PC-9 (cell line): ENCODE results near the gene NLRP8. TPM values are rescaled to one million over a fixed set of nuclear protein-coding genes. Genes with fewer than 3 reads are reported as not detected.

Experiments
- BruUV-seq: library from RNA; stranded (reverse); fragments of 400-500 nt; replicated peaks from 2 replicates; lab custom pipeline; 2021; lab: Mats Ljungman, UMichigan
- CTCF ChIA-PET: fragments of 300-600 bp; sonication (Branson Sonifier 250); formaldehyde crosslinking; loops from one replicate; lab custom pipeline; 2022; ENCODE audit warnings: antibody characterized with exemption; lab: Charles Lee
- POLR2A ChIA-PET: fragments of 300-600 bp; sonication (Branson Sonifier 250); formaldehyde crosslinking; loops from one replicate; lab custom pipeline; 2022; ENCODE audit warnings: antibody characterized with exemption; ENCODE audit not compliant: unreplicated experiment; lab: Charles Lee
- DNase-seq, 2 experiments: peaks; one replicate each; pipeline versions ENCODE4 v3.0.0 to v3.0.0-alpha.2; 2015 to 2022; ENCODE audit warnings: mixed read lengths in 1 of 2
- H2AFZ ChIP-seq: fragments of 200-600 bp; sonication (generic); 2 replicates; pipeline ENCODE4 v1.8.1; 2017; ENCODE audit warnings: antibody characterized with exemption
- H3F3A ChIP-seq: fragments of 200-600 bp; sonication (generic); 2 replicates; pipeline ENCODE4 v1.8.1; 2017; ENCODE audit warnings: antibody characterized with exemption, mild to moderate bottlenecking, low read depth; ENCODE audit not compliant: insufficient read depth
- H3K27ac ChIP-seq: fragments of 200-600 bp; sonication (generic); 2 replicates; pipeline ENCODE4 v1.6.1; 2016; ENCODE audit warnings: mixed run types
- H3K27me3 ChIP-seq: fragments of 200-600 bp; sonication (generic); 2 replicates; pipeline ENCODE4 v1.6.1; 2016; ENCODE audit warnings: low read depth, mixed run types; ENCODE audit not compliant: insufficient read depth
- H3K36me3 ChIP-seq: fragments of 200-600 bp; sonication (generic); 2 replicates; pipeline ENCODE4 v1.6.1; 2016; ENCODE audit warnings: low read depth, mixed run types
- H3K4me1 ChIP-seq: fragments of 200-600 bp; sonication (generic); replicated peaks from 2 replicates; pipeline ENCODE4 v1.6.1; 2016; ENCODE audit warnings: mixed run types; ENCODE audit not compliant: insufficient read depth
- H3K4me2 ChIP-seq: fragments of 200-600 bp; sonication (generic); 2 replicates; pipeline ENCODE4 v1.6.1; 2017; ENCODE audit warnings: mixed run types
- H3K4me3 ChIP-seq: fragments of 200-600 bp; sonication (generic); 2 replicates; pipeline ENCODE4 v1.6.1; 2016; ENCODE audit warnings: mixed run types
- H3K79me2 ChIP-seq: fragments of 200-600 bp; sonication (generic); 2 replicates; pipeline ENCODE4 v1.6.1; 2017; ENCODE audit warnings: low read depth, mixed run types
- H3K9me2 ChIP-seq: fragments of 200-600 bp; sonication (generic); 2 replicates; pipeline ENCODE4 v1.8.1; 2017; ENCODE audit warnings: mild to moderate bottlenecking; ENCODE audit not compliant: insufficient read depth
- H3K9me3 ChIP-seq: fragments of 200-600 bp; sonication (generic); 2 replicates; pipeline ENCODE4 v1.8.1; 2016; ENCODE audit warnings: low read depth; ENCODE audit not compliant: insufficient read depth
- H4K20me1 ChIP-seq: fragments of 200-600 bp; sonication (generic); 2 replicates; pipeline ENCODE4 v1.8.1; 2017; ENCODE audit not compliant: insufficient read depth
- EZH2 ChIP-seq: fragments of 200-600 bp; sonication (generic); IDR thresholded peaks from 2 replicates; pipeline ENCODE4 v1.8.0; 2017; ENCODE audit warnings: antibody characterized with exemption, low read depth
- intact Hi-C: fragments of 100-400 bp; cut with micrococcal nuclease; formaldehyde crosslinking; loops from one replicate; pipeline ENCODE4 v1.10.0; 2022; ENCODE audit not compliant: unreplicated experiment
- total RNA-seq: library from RNA; stranded (reverse); gene quantifications from 2 replicates; pipeline ENCODE4 v1.2.3, GENCODE V29; 2021
- TF ChIP-seq, protein P1 (sequence below): fragments of 200-600 bp; sonication (generic); conservative IDR thresholded peaks from 2 replicates; pipeline ENCODE4 v1.6.1; 2017; ENCODE audit warnings: mixed run types, antibody characterized with exemption, mild to moderate bottlenecking, moderate library complexity

The NLRP8 gene
- total RNA-seq, 1 experiment from 2014 or later: not detected

DNA sequence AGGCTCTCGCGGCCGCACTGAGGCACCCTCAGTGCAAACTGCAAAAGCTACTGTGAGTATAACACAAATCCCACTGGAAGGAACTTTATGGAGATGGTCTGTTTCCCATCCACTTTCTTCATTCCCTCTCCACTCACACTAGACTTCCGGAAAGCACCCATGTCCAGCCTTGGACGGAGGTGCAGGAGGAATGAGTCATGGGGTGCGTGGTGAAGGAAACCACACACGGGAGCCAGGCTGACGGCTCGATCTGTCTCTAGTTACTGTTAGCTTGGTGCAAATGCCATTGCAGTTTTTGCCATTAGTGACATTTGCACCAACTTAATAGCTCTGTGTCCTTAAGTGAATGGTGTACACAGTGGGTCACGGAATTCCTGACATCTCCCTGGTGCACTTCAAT is 14.6 kb downstream of the NLRP8 start:
- TF ChIP-seq EZH2: no peak
- TF ChIP-seq, protein P1, sequence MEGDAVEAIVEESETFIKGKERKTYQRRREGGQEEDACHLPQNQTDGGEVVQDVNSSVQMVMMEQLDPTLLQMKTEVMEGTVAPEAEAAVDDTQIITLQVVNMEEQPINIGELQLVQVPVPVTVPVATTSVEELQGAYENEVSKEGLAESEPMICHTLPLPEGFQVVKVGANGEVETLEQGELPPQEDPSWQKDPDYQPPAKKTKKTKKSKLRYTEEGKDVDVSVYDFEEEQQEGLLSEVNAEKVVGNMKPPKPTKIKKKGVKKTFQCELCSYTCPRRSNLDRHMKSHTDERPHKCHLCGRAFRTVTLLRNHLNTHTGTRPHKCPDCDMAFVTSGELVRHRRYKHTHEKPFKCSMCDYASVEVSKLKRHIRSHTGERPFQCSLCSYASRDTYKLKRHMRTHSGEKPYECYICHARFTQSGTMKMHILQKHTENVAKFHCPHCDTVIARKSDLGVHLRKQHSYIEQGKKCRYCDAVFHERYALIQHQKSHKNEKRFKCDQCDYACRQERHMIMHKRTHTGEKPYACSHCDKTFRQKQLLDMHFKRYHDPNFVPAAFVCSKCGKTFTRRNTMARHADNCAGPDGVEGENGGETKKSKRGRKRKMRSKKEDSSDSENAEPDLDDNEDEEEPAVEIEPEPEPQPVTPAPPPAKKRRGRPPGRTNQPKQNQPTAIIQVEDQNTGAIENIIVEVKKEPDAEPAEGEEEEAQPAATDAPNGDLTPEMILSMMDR: no peak
- no peaks in the 10 kb centered on the region for H3K9me2 ChIP-seq
- H3F3A ChIP-seq: no peaks in the 10 kb centered on the region
- H4K20me1 ChIP-seq: no peaks in the 10 kb centered on the region
- no peak overlapping the region for H3K4me2 ChIP-seq
- peaks cover 72% of the 10 kb centered on the region for H3K27me3 ChIP-seq
- no peaks in the 10 kb centered on the region for H3K36me3 ChIP-seq
- BruUV-seq: no TSS peak
- no peak overlapping the region for H3K27ac ChIP-seq
- H2AFZ ChIP-seq: no peak overlapping the region
- no peaks in the 10 kb centered on the region; the same call in 1 of the 2 replicates for H3K9me3 ChIP-seq
- intact Hi-C loops: no loop called here
- DNase-seq: no peak
- CTCF ChIA-PET: no interaction called here
- POLR2A ChIA-PET: no interaction called here
- H3K79me2 ChIP-seq: no peaks in the 10 kb centered on the region
- H3K4me1 ChIP-seq: no peaks in the 10 kb centered on the region; the same call in 1 of the 2 replicates
- no peak overlapping the region for H3K4me3 ChIP-seq

DNA sequence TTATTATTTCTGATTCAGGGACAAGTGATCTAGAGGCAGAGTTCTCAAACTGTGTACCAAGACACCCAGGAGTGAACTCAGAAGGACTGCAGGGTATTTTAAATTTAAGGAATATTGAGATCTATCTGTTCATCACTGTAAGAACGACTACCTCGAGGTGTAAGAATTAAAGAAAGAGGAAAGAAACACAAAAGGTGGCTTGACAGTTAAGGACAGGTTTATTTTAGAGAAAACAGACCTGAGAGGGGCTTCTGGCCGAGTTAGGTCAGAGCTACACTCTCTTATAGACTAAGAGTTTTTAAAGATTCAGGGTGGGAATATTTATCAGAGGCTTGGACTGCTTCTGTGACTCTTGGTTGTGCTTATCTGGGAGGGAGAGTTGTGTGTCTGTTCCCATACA is 26.4 kb downstream of the NLRP8 start:
- CTCF ChIA-PET: no interaction called here
- Histone ChIP-seq H3F3A (no peaks in the 10 kb centered on the region), H3K9me2 (no peaks in the 10 kb centered on the region), H2AFZ (no peak overlapping the region), H3K36me3 (no peaks in the 10 kb centered on the region), H3K4me2 (no peak overlapping the region), H3K4me1 (no peaks in the 10 kb centered on the region), H3K9me3 (no peaks in the 10 kb centered on the region), H3K79me2 (no peaks in the 10 kb centered on the region), H4K20me1 (no peaks in the 10 kb centered on the region), H3K27me3 (peaks cover 67% of the 10 kb centered on the region), H3K27ac (no peak overlapping the region), H3K4me3 (no peak overlapping the region)
- BruUV-seq: no TSS peak
- POLR2A ChIA-PET: interaction anchor here (0.7 kb wide), 1 partner anchor 1231 kb away, joined by 7 read pairs; no protein-coding TSS in a partner anchor
- intact Hi-C loops: no loop called here
- DNase-seq: no peak
- TF ChIP-seq, protein P1: no peak
- TF ChIP-seq EZH2: no peak

DNA sequence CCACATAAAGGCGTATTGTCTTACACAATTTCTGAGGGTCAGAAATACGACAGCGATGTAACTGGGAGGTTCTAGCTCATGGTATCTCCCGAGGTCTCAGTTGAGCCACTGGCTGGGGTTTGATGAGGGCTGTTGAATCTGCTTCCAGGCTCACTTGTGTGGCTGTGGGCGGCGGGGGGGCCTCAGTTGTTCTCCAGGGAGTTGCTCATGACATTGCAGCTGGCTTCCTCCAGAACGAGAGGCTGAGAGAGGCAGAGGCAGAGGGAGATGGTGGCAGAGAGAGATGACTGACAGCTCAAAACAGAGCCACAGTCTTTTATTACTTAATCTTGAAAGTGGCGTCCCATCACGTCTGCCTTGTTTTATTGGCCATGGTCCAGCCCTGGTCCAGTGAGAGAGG is 32.8 kb downstream of the NLRP8 start:
- no peaks in the 10 kb centered on the region for H3K79me2 ChIP-seq
- no peak overlapping the region for H3K4me2 ChIP-seq
- no peak for TF ChIP-seq EZH2
- TF ChIP-seq, protein P1: no peak
- no peaks in the 10 kb centered on the region for H3K9me3 ChIP-seq
- POLR2A ChIA-PET: no interaction called here
- no TSS peak for BruUV-seq
- H4K20me1 ChIP-seq: no peaks in the 10 kb centered on the region
- no peaks in the 10 kb centered on the region for H3K36me3 ChIP-seq
- H2AFZ ChIP-seq: no peak overlapping the region
- no peaks in the 10 kb centered on the region for H3K4me1 ChIP-seq
- DNase-seq: no peak
- no peaks in the 10 kb centered on the region for H3K9me2 ChIP-seq
- CTCF ChIA-PET: no interaction called here
- H3K4me3 ChIP-seq: no peak overlapping the region
- H3K27ac ChIP-seq: no peak overlapping the region
- intact Hi-C loops: no loop called here
- peaks cover 44% of the 10 kb centered on the region for H3K27me3 ChIP-seq
- no peaks in the 10 kb centered on the region for H3F3A ChIP-seq
